Measurements from ENCODE around the gene PRPF6.

DNA sequence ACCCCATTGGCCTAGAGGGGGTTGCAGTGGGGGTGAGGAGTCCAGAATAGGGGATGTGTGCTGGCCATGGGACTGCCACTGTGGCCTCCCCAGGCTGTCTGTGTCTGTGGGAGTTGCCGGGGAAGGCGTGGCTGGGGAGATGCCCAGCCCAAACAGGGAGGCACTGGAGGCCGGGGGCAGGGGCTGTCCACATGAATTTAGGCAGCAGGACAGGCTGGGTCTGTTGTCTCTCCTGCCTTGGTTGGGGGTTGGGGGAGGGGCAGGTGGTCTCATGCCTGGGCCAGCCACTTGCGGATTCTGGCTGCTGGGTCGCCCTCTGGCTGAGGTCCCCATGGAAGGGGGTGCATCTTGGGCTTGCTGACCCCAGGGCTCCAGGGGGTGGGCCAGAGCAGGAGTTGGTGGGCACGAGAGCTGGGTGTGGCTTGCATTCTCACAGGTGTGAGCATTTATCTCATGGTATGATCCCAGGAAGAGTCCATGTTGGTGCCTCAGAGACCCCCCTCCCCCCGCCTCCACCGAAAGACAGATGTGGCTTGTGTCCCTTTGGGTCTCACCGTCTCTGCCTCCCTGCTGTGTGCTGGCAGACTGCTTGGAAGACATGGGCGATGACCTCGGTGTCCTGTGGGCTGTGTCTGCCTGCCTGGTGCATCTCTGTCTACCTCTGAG is 64.5 kb downstream of the PRPF6 start:
- TF ChIP-seq, protein P1, sequence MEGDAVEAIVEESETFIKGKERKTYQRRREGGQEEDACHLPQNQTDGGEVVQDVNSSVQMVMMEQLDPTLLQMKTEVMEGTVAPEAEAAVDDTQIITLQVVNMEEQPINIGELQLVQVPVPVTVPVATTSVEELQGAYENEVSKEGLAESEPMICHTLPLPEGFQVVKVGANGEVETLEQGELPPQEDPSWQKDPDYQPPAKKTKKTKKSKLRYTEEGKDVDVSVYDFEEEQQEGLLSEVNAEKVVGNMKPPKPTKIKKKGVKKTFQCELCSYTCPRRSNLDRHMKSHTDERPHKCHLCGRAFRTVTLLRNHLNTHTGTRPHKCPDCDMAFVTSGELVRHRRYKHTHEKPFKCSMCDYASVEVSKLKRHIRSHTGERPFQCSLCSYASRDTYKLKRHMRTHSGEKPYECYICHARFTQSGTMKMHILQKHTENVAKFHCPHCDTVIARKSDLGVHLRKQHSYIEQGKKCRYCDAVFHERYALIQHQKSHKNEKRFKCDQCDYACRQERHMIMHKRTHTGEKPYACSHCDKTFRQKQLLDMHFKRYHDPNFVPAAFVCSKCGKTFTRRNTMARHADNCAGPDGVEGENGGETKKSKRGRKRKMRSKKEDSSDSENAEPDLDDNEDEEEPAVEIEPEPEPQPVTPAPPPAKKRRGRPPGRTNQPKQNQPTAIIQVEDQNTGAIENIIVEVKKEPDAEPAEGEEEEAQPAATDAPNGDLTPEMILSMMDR (conservative IDR thresholded peaks at IDR 0.05) = no peak
- no peak for TF ChIP-seq EZH2 (IDR thresholded peaks at IDR 0.05; ENCODE audit: low read depth)

All from PC-9 (cell line).